Transverse colon (tissue), 4 donors: ENCODE data around the gene LZTFL1. TPM values are rescaled to one million over a fixed set of nuclear protein-coding genes. Genes with fewer than 3 reads are reported as not detected.

ENCODE experiments used
- DNase-seq: peaks from one replicate; pipeline ENCODE4 v3.0.0-alpha.2; 2019
- H3K27ac ChIP-seq, 4 donors: fragments of 200-600 bp; sonication (generic); 2 replicates each; pipeline ENCODE4 v1.5.1; 2016 to 2018; ENCODE audit warnings: inconsistent platforms in 4 of 4
- H3K27me3 ChIP-seq: fragments of 200-600 bp; sonication (generic); 2 replicates; pipeline ENCODE4 v1.5.1; 2017; ENCODE audit warnings: inconsistent platforms
- H3K36me3 ChIP-seq, 4 donors: fragments of 200-600 bp; sonication (generic); 2 replicates each; pipeline ENCODE4 v1.5.1; 2017 to 2019; ENCODE audit warnings: inconsistent platforms in 4 of 4
- H3K4me1 ChIP-seq, 4 donors: fragments of 200-600 bp; sonication (generic); 2 replicates each; pipeline ENCODE4 v1.5.1; 2017 to 2020; ENCODE audit warnings: inconsistent platforms in 4 of 4
- H3K4me3 ChIP-seq, 4 donors: fragments of 200-600 bp; sonication (generic); 1 replicate in 1 of 4; 2 replicates in 3 of 4; pipeline versions ENCODE4 v1.5.1 to v1.6.1; 2017 to 2019; ENCODE audit warnings: inconsistent platforms in 4 of 4
- H3K9me3 ChIP-seq, 2 donors: fragments of 200-600 bp; sonication (generic); 2 replicates each; pipeline ENCODE4 v1.5.1; 2017 to 2019; ENCODE audit warnings: inconsistent platforms in 2 of 2
- EP300 ChIP-seq: sonication (generic); formaldehyde crosslinking; IDR thresholded peaks from one replicate; pipeline ENCODE4 v1.6.1; 2017; ENCODE audit warnings: antibody characterized with exemption, low read depth
- POLR2A ChIP-seq: fragments of 450-650 bp; IDR thresholded peaks from one replicate; pipeline ENCODE4 v1.6.1; 2016; ENCODE audit warnings: antibody characterized with exemption, mild to moderate bottlenecking, moderate library complexity
- POLR2AphosphoS5 ChIP-seq, 3 donors: sonication (generic); formaldehyde crosslinking; IDR thresholded peaks; one replicate each; pipeline ENCODE4 v1.6.1; 2016; ENCODE audit warnings: antibody characterized with exemption in 3 of 3
- WGBS, 2 donors: methylation state at CpG; one replicate each; pipeline ENCODE4 v1.1.5; 2018; ENCODE audit warnings: low coverage in 1 of 2; 5-methylcytosine and 5-hydroxymethylcytosine counted together
- in situ Hi-C, 4 donors: fragments of 200-750 bp; cut with MboI; loops; one replicate each; pipeline versions ENCODE4 v1.15.0 to v1.15.1; 2017; ENCODE audit warnings: low sequenced_read_pairs in 3 of 4, low pct_ligation_motif_present in 1 of 4, low pct_unique_long_range_greater_than_20kb in 1 of 4
- intact Hi-C: fragments of 100-400 bp; cut with DNase I; formaldehyde crosslinking; loops from one replicate; pipeline ENCODE4 v1.15.1; 2023; ENCODE audit warnings: low total_unique reads
- total RNA-seq, 4 donors: library from RNA; depleted of rRNA; stranded (reverse); fragments of >200 nt; gene quantifications; one replicate each; pipeline ENCODE4 v1.1.0, GENCODE V29; 2016
- TF ChIP-seq, protein P1 (sequence below), 5 experiments: fragments of 200-600 bp in 3 of 5; fragments of 450-650 bp in 2 of 5; sonication (generic) in 3 of 5; IDR thresholded peaks; 1 replicate in 2 of 5; 2 replicates in 3 of 5; pipeline ENCODE4 v1.5.1; 2016 to 2017; ENCODE audit warnings: antibody characterized with exemption in 5 of 5, inconsistent platforms in 3 of 5, mild to moderate bottlenecking in 2 of 5, moderate library complexity in 1 of 5

Gene LZTFL1
- total RNA-seq, 4 donors from 2014 or later = 3.7 to 10.3 (median 7.8) TPM

GRCh38 chr3:45870099-45870498 is 28.2 kb upstream of the LZTFL1 start:
- TF ChIP-seq, protein P1, sequence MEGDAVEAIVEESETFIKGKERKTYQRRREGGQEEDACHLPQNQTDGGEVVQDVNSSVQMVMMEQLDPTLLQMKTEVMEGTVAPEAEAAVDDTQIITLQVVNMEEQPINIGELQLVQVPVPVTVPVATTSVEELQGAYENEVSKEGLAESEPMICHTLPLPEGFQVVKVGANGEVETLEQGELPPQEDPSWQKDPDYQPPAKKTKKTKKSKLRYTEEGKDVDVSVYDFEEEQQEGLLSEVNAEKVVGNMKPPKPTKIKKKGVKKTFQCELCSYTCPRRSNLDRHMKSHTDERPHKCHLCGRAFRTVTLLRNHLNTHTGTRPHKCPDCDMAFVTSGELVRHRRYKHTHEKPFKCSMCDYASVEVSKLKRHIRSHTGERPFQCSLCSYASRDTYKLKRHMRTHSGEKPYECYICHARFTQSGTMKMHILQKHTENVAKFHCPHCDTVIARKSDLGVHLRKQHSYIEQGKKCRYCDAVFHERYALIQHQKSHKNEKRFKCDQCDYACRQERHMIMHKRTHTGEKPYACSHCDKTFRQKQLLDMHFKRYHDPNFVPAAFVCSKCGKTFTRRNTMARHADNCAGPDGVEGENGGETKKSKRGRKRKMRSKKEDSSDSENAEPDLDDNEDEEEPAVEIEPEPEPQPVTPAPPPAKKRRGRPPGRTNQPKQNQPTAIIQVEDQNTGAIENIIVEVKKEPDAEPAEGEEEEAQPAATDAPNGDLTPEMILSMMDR (IDR thresholded peaks at IDR 0.05) = no peak
- no peak for TF ChIP-seq EP300
- TF ChIP-seq POLR2AphosphoS5 (IDR thresholded peaks at IDR 0.05) = no peak
- no peak for TF ChIP-seq POLR2A
- intact Hi-C loops (no loop called here), in situ Hi-C loops (no loop called here)
- Histone ChIP-seq H3K4me3 (no peak overlapping the region), H3K27me3 (no peaks in the 10 kb centered on the region), H3K4me1 (no peaks in the 10 kb centered on the region), H3K36me3 (no peaks in the 10 kb centered on the region), H3K9me3 (no peaks in the 10 kb centered on the region), H3K27ac (no peak overlapping the region)
- WGBS, 2 donors = 53 to 69% methylated on average over 4 of the region's 4 CpGs
- DNase-seq = peak; percentile 45

DNA sequence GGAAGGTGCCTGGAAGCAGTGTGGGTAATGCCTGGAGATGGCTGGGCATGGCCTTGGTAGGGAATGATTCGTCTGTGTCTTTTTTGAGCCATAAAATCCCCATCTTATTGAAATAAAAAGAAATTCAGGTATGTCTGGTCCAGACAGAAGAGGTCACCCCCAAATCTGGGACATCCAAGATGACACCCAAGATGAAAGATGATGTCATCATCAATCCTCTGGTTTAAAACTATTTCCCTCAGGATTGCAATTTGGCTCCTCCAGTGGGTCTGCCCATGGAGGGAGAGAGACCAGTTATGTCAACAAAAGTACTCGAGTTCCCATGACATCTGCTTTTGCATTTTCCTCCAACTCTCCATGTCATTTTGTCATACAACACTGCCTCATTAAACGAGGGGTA is 27.7 kb upstream of the LZTFL1 start:
- intact Hi-C loops = no loop called here

GRCh38 chr3:45868650-45869049 is 26.7 kb upstream of the LZTFL1 start:
- in situ Hi-C loops (no loop called here), intact Hi-C loops (no loop called here)
- TF ChIP-seq POLR2AphosphoS5 (IDR thresholded peaks at IDR 0.05) (no peak), POLR2A (no peak), EP300 (no peak)
- TF ChIP-seq, protein P1 (IDR thresholded peaks at IDR 0.05) = no peak
- DNase-seq = no peak
- Histone ChIP-seq H3K9me3 (peaks cover 0 to under 1% of the 10 kb centered on the region in 2 donors), H3K27ac (no peak overlapping the region), H3K4me1 (no peaks in the 10 kb centered on the region), H3K27me3 (no peaks in the 10 kb centered on the region), H3K4me3 (no peak overlapping the region), H3K36me3 (no peaks in the 10 kb centered on the region)
- 67 to 68% methylated on average over 2 of the region's 2 CpGs for WGBS, 2 donors

More for the DNA sequence above, 27.7 kb upstream of the LZTFL1 start:
- WGBS, 2 donors = 69 to 86% methylated on average over 3 of the region's 3 CpGs
- Histone ChIP-seq H3K4me1 (no peaks in the 10 kb centered on the region), H3K27me3 (no peaks in the 10 kb centered on the region), H3K4me3 (no peak overlapping the region), H3K27ac (no peak overlapping the region), H3K36me3 (no peaks in the 10 kb centered on the region), H3K9me3 (no peaks in the 10 kb centered on the region)
- in situ Hi-C loops = no loop called here
- TF ChIP-seq POLR2A = no peak
- no peak for TF ChIP-seq EP300
- TF ChIP-seq, protein P1 (IDR thresholded peaks at IDR 0.05) = no peak
- TF ChIP-seq POLR2AphosphoS5 (IDR thresholded peaks at IDR 0.05) = no peak
- no peak for DNase-seq

- in situ Hi-C loops = no loop called here
- no peak overlapping the region for H3K4me3 ChIP-seq
- TF ChIP-seq POLR2A = no peak
- TF ChIP-seq, protein P1 (IDR thresholded peaks at IDR 0.05) = no peak
- no peak for TF ChIP-seq POLR2AphosphoS5 (IDR thresholded peaks at IDR 0.05)
- no peak for TF ChIP-seq EP300
- 47 to 68% methylated on average over 2 of the region's 2 CpGs for WGBS, 2 donors
- H3K27me3 ChIP-seq = no peaks in the 10 kb centered on the region
- H3K9me3 ChIP-seq = peaks cover 0 to 5% of the 10 kb centered on the region in 2 donors
- no peaks in the 10 kb centered on the region for H3K36me3 ChIP-seq
- intact Hi-C loops = no loop called here
- H3K4me1 ChIP-seq = no peaks in the 10 kb centered on the region
- DNase-seq = no peak
- no peak overlapping the region for H3K27ac ChIP-seq
These were observed 26.3 kb upstream of the LZTFL1 start for GRCh38 chr3:45868213-45868612.
